Measurements from ENCODE around the gene BBOF1. TPM values are rescaled to one million over a fixed set of nuclear protein-coding genes. Genes with fewer than 3 reads are reported as not detected.

Gene BBOF1
- total and polyA plus RNA-seq, 2 donors (not counting 1 experiment from before 2014, with no cell fraction given) = 0.49 to 2.6 TPM

- ChIA-PET POLR2A (no interaction called here), CTCF (no interaction called here)
- no peak overlapping the region for H3K27ac Mint-ChIP-seq
- H3K27me3 Mint-ChIP-seq = no peaks in the 10 kb centered on the region
- TF ChIP-seq CTCF (IDR thresholded peaks at IDR 0.05) (no peak), EZH2 (IDR thresholded peaks at IDR 0.05; ENCODE audit: borderline replicate concordance, insufficient read depth, low read depth, low read length, poor library complexity, severe bottlenecking) (no peak)
- H3K4me1 ChIP-seq (ENCODE audit: control insufficient read depth in 2 of 2, insufficient read depth in 2 of 2, low read length in 2 of 2) = no peaks in the 10 kb centered on the region
- ATAC-seq (ENCODE audit: low read depth) (no peak), DNase-seq (no peak)
- no peaks in the 10 kb centered on the region for H3K9me3 Mint-ChIP-seq (ENCODE audit: insufficient read depth)
- intact Hi-C loops (cut with micrococcal nuclease) = no loop called here
- H3K36me3 ChIP-seq (replicated peaks in 1 of 2; ENCODE audit: control extremely low read depth in 1 of 2, control insufficient read depth in 1 of 2, extremely low read depth in 1 of 2, insufficient read depth in 2 of 2, low read length in 1 of 2) = peaks cover 3 to 40% of the 10 kb centered on the region in 2 experiments
- H3K27me3 ChIP-seq (replicated peaks in 1 of 4; ENCODE audit: control extremely low read depth in 1 of 4, control insufficient read depth in 3 of 4, insufficient read depth in 4 of 4, low read length in 3 of 4) = no peaks in the 10 kb centered on the region
- H3K79me2 ChIP-seq (ENCODE audit: control insufficient read depth, insufficient read depth, low read length) = no peaks in the 10 kb centered on the region
- no peak overlapping the region for H3K4me3 ChIP-seq (ENCODE audit: control extremely low read depth in 1 of 5, extremely low read depth in 1 of 5, insufficient read depth in 1 of 5, low read depth in 2 of 5, low read length in 4 of 5)
- no peak overlapping the region for H3K27ac ChIP-seq (ENCODE audit: low read length in 2 of 2)
- H3K9ac ChIP-seq (ENCODE audit: low read length) = no peak overlapping the region
- H3K4me1 Mint-ChIP-seq = no peaks in the 10 kb centered on the region
- H3K9me3 ChIP-seq (ENCODE audit: control extremely low read depth in 1 of 3, control insufficient read depth in 2 of 3, insufficient read depth in 1 of 3, low read length in 2 of 3) = no peaks in the 10 kb centered on the region
- H3K4me2 ChIP-seq (replicated peaks; ENCODE audit: low read depth, low read length, poor library complexity, severe bottlenecking) = no peak overlapping the region
- no peaks in the 10 kb centered on the region for H4K20me1 ChIP-seq (ENCODE audit: control insufficient read depth, insufficient read depth, low read length, poor library complexity, severe bottlenecking)
- H3K4me3 Mint-ChIP-seq = no peak overlapping the region
- no peak overlapping the region for H2AFZ ChIP-seq (ENCODE audit: insufficient read depth, low read depth, low read length, poor library complexity, severe bottlenecking)
Observed at GRCh38 chr14:74064426-74064825, 45.3 kb downstream of the BBOF1 start.

GRCh38 chr14:74064883-74065282 is 45.7 kb downstream of the BBOF1 start:
- Histone ChIP-seq H3K4me2 (replicated peaks; ENCODE audit: low read depth, low read length, poor library complexity, severe bottlenecking) (no peak overlapping the region), H4K20me1 (ENCODE audit: control insufficient read depth, insufficient read depth, low read length, poor library complexity, severe bottlenecking) (no peaks in the 10 kb centered on the region), H3K27me3 (replicated peaks in 1 of 4; ENCODE audit: control extremely low read depth in 1 of 4, control insufficient read depth in 3 of 4, insufficient read depth in 4 of 4, low read length in 3 of 4) (no peaks in the 10 kb centered on the region), H3K27ac (ENCODE audit: low read length in 2 of 2) (no peak overlapping the region), H3K79me2 (ENCODE audit: control insufficient read depth, insufficient read depth, low read length) (no peaks in the 10 kb centered on the region), H3K9ac (ENCODE audit: low read length) (no peak overlapping the region), H3K4me1 (ENCODE audit: control insufficient read depth in 2 of 2, insufficient read depth in 2 of 2, low read length in 2 of 2) (no peaks in the 10 kb centered on the region), H3K36me3 (replicated peaks in 1 of 2; ENCODE audit: control extremely low read depth in 1 of 2, control insufficient read depth in 1 of 2, extremely low read depth in 1 of 2, insufficient read depth in 2 of 2, low read length in 1 of 2) (peaks cover 3 to 39% of the 10 kb centered on the region in 2 experiments), H3K9me3 (ENCODE audit: control extremely low read depth in 1 of 3, control insufficient read depth in 2 of 3, insufficient read depth in 1 of 3, low read length in 2 of 3) (no peaks in the 10 kb centered on the region), H3K4me3 (ENCODE audit: control extremely low read depth in 1 of 5, extremely low read depth in 1 of 5, insufficient read depth in 1 of 5, low read depth in 2 of 5, low read length in 4 of 5) (no peak overlapping the region), H2AFZ (ENCODE audit: insufficient read depth, low read depth, low read length, poor library complexity, severe bottlenecking) (no peak overlapping the region)
- DNase-seq (no peak), ATAC-seq (ENCODE audit: low read depth) (no peak)
- ChIA-PET CTCF (no interaction called here), POLR2A (no interaction called here)
- Mint-ChIP-seq H3K27ac (no peak overlapping the region), H3K27me3 (no peaks in the 10 kb centered on the region), H3K4me3 (no peak overlapping the region), H3K4me1 (no peaks in the 10 kb centered on the region), H3K9me3 (ENCODE audit: insufficient read depth) (no peaks in the 10 kb centered on the region)
- TF ChIP-seq CTCF (IDR thresholded peaks at IDR 0.05) (no peak), EZH2 (IDR thresholded peaks at IDR 0.05; ENCODE audit: borderline replicate concordance, insufficient read depth, low read depth, low read length, poor library complexity, severe bottlenecking) (no peak)
- intact Hi-C loops (cut with micrococcal nuclease) = no loop called here
- no CpG with 5 or more reads among the region's 3 CpGs for WGBS (ENCODE audit: insufficient coverage)
